SW 1271 (cell line): ENCODE data around the gene KDM2A.

Experiments used
- DNase-seq, 2 experiments: peaks; one replicate each; lab custom pipeline; 2025; lab: John Stamatoyannopoulos, UW

KDM2A gene

DNA sequence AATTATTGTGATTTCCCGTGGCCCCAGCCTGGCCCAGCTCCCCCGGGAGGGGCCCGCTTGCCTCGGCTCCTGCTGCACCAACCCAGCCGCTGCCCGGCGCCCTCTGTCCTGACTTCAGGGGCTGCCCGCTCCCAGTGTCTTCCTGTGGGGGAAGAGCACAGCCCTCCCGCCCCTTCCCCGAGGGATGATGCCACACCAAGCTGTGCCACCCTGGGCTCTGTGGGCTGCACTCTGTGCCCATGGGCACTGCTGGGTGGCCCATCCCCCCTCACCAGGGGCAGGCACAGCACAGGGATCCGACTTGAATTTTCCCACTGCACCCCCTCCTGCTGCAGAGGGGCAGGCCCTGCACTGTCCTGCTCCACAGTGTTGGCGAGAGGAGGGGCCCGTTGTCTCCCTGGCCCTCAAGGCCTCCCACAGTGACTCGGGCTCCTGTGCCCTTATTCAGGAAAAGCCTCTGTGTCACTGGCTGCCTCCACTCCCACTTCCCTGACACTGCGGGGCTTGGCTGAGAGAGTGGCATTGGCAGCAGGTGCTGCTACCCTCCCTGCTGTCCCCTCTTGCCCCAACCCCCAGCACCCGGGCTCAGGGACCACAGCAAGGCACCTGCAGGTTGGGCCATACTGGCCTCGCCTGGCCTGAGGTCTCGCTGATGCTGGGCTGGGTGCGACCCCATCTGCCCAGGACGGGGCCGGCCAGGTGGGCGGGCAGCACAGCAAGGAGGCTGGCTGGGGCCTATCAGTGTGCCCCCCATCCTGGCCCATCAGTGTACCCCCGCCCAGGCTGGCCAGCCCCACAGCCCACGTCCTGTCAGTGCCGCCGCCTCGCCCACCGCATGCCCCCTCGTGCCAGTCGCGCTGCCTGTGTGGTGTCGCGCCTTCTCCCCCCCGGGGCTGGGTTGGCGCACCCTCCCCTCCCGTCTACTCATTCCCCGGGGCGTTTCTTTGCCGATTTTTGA, 166.8 kb downstream of the KDM2A start:
- no peak for DNase-seq

DNA sequence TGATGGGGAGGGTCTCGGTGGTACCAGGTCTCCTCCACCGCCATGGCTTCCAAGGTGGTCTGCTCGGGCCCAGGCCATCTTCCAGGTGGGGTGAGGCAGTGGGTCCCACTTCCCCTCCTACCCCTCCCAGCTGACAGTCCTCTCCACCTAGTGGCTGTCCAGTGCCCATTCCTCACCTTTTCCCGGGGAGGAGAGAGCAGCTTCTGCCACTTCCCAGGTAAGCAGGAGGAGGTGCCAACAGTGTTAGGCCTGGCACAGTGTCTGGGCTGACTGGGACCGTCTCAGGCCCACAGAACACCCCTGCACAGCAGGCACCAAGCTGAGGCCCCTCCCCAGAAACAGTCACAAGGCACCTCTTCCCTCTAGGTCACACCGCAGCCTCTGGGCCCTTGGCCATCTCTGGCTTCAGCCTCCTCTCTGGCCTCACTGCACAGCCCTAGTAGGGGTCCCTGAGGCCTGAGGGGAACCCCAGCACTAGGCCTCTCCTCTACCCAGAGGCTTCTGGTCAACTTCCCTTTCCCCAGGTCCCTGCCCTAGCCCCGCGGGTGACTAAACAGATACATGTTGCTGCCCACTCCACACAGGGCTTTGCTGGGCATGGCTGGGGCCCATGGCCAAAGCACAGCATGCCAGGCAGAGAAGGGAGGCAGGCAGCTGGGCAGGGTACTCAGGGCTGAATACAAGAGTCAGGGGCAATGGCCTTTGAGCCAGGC, 167.7 kb downstream of the KDM2A start:
- no peak for DNase-seq

DNA sequence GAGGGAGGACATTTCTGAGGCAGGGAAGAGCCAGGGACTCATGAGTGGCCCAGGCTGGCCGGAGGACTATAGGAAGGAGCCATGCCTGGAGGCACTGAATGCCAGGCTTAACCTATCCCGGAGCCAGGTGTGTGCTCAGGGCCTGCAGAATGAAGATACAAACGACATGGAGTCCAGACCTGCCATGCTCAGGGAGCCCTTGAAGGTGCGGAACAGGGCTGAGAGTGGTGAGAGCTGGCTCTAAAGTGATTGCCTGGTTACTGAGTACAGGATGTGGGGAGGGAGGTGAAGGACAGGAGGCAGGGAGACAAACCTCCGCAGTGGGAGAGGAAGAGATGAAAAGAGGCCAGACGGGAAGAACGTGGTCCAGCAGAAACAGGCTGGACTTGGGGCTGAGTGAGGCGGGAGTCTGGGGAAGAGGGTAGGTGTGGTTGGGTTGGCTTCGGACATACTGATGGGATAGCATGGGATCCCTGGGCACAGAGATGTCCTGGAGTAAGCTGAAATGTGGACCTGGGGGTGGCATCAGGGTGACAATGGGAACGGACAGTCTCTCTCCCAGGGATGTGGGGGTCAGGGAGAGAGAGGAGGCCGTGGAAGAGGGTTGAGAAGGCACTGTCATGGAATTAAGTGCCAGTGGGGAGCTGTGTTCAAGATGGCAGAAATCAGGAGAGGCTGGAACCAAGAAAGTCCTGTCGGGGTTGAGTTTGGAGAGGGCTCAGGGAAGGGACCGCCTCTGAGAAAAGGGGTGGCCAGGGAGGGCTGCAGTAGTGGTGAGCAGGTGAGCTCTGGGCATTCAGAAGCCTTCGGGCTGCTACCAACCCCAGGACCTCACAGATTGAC, 168.5 kb downstream of the KDM2A start:
- DNase-seq: no peak

DNA sequence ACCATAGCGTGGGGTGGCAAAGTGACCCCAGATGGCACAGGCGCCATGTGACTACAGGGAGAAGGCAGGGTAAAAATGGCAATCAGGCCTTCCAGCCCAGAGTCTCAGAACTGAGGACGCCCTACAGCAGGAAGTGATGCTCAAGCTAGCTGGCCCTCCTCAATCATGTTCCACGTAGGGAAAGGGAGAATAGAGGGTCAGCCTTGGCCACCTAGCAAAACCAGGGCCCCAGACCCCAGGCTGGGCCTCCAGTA, 169.1 kb downstream of the KDM2A start:
- DNase-seq: no peak

DNA sequence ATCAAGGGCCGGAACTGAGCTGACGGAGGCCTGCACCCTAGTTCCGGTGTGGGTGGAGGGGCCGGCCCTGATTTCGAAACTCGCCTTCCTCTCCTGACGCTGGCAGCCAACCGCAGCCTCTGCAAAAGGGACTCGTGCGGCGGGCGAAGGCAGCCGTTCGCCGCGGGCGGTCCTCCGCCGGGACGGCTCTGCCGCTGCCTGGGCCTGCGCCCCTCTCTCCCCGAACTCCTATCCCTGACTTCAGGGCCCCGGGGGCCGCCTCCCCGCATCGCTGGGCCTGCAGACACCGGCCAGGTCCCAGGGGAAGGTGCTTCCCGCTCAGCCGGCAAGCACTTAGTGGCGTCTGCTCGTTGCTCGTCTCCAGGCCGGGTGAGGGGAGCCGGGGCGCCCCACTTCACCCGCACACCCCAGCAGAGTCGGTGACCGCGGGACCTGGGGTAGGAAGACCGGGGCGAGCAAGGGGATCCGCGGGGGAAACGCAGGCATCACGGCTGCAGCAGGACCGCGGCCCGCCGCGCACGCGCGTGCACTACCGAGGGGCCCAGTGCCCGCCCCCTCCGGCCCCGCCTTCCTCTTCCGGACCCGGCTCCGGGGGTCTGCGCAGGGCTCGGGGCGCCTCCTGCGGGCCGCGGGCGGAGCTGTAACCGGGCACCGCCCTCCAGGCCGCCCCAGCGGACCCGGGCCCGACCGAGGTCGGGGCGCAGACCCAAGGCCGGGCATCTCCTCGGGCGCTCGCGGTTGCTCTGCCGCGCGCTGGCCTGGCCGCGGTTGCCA, 169.6 kb downstream of the KDM2A start:
- peak; percentile 74 to 86 for DNase-seq

DNA sequence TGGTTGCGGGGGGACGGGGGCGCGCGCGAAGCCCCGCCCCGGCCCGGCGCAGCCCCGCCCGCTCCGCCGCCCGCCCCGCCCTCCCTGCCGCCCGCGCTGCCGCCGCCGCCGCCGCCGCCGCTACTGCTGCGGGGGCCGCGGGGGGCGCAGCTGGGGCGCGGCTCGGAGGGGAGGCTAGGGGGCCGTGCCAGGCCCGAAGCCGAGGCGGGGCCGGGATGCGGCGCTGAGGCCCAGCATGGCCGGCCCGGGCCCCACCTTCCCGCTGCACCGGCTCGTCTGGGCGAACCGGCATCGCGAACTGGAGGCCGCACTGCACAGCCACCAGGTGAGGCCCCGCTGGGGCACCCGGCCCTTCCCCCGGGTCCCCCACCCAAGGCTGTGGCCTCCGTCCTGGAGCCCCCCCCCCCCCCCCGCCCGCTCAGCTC, 170.2 kb downstream of the KDM2A start, which contains the start of gene ANKRD13D:
Gene ANKRD13D (plus strand): TSS at position 78 of the 425 bp plus-strand sequence. CDS start 158 bp downstream, at position 236.
- no peak for DNase-seq

DNA sequence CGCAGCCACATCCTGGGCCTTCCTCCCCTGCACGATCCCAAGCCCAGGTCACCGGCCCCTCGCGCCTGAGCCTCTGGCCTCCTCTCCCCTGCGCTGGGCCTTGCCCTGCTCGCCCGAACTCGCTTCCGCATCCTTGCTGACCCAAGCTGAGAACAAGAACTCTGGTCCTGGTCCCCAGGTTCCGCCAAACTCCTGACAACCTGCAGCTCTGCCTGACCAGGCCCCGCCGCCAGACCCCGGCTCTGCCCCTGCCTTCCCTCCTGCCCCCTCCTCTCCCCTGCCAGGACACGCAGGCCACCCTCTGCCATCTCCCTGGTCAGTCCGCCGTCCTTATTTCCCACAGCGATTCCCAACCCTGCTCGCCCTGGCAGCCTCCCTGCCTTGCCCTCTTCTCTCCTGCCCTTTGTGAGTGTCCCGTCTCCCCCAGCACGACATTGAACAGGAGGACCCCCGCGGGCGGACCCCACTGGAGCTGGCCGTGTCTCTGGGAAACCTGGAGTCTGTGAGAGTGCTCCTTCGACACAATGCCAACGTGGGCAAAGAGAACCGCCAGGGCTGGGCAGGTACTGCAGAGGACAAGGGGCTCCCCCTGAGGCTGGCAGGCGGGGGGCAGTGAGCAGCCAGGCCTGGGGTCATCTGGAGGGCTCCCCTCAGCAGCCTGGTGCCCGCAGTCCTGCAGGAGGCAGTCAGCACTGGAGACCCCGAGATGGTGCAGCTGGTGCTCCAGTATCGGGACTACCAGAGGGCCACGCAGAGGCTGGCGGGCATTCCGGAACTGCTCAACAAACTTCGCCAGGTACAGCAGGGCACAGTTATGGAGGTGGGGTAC, 170.8 kb downstream of the KDM2A start:
- DNase-seq: peak in 1 of 2 experiments; percentile 56

DNA sequence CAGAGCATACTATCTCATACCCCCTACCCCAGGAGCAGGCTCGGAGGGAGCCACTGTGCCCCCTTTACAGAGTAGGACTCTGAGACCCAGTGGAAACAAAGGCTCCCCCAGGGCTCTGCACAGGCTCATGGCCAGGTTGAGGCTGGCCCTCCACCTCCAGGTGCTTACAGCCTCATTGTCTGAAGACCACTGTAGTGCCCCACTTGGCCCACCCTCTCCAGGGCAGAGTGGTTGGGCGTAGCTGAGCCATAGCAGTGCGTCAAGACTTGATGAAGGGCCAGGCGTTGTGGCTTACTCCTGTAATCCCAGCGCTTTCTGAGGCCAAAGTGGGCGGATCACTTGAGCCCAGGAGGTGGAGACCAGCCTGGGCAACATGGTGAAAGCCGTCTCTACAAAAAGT, 171.7 kb downstream of the KDM2A start:
- no peak for DNase-seq

DNA sequence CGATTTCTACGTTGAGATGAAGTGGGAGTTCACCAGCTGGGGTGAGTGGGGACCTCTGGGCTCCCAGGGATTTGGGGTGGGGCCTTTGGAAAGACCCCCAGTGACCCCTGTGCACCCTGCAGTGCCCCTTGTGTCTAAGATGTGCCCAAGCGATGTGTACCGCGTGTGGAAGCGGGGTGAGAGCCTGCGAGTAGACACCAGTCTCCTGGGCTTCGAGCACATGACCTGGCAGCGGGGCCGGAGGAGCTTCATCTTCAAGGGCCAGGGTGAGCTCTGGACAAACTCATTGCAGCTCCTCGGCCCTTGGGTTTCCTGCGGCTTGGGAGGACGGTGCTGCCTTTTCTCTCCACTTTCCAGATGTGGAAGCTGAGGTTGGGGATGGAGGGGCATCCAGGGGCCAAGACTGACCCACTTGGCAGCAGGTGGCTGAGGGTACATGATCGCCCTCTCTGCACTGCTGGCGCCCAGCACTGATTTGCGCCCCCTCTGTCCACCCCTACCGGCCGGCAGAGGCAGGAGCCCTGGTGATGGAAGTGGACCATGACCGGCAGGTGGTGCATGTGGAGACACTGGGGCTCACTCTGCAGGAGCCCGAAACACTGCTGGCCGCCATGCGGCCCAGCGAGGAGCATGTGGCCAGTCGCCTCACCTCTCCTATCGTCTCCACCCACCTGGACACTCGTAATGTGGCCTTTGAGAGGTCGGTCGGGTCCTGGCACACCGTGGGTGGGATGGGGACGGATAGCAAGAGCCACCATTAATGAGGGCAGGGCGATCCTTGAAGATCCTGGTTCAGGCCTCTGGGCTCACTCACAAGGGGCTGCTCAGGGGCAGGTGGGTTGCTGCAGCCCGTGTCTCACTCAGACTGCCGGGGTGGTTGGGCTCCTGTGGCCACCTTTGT, 172.7 kb downstream of the KDM2A start:
- DNase-seq: no peak

DNA sequence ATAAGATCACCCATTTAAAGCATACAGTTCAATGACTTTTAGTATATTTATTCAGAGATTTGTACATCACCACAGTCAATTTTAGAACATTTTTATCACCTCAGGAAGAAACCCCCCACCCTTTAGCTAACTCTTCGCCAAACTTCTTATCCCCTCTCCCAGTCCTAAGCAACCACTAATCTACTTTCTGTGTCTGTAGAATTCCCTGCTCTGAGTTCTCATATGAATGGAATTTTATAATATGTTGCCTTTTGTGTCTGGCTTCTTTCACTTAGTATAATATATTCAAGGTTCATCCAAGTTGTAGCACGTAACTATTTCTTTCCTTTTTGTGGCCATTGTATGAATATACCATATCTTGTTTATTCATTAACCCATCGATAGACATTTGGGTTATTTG, 173.6 kb downstream of the KDM2A start:
- no peak for DNase-seq

DNA sequence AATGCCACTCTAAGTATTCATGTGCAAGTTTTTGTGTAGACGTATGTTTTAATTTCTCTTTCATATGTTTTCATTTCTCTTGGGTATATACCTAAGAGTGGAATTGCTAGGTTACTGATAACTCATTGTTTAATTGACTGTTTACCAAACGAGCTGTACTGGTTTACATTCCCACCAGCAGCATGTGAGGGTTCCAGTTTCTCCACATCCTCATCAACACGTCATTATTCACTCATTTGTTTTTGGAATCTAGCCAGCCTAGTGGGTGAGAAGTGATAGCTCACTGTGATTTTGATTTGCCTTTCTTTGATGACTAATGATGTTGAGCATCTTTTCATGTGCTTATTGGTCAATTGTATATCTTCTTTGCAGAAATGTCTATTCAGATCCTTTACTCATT, 174.0 kb downstream of the KDM2A start:
- DNase-seq: no peak

DNA sequence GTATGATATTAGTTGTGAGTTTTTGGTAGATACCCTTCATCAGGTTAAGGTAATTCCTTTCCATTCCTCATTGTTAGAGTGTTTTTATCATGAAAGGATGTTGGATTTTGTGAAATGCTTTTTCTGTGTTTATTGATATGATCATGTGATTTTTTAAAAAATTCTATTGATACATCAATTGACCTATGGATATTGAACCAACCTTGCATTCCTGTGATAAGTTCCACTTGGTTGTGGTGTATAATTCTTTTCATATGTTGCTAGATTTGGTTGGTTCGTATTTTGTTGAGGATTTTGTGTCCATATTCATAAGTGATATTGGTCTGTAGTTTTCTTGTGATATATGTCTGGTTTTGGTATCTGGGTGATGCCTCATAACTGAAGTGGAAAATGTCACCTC, 176.8 kb downstream of the KDM2A start:
- DNase-seq: no peak

DNA sequence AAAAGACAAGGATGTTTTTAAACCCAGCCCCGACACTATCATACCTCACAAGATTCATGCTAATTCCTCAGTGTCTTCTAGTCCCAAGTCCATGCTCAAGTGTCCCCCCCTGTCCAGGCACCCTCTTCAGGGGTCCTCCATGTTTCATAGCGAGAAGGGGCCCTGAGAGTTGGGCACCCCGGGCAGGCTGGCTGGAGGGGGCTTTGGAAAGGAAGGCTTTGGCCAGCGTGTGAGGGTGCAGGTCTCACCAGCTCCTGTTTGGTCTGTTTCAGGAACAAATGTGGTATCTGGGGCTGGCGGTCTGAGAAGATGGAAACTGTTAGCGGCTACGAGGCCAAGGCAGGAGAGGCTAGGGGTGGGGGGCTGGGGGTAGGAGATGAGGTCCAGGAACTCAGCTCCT, 179.7 kb downstream of the KDM2A start:
- no peak for DNase-seq

DNA sequence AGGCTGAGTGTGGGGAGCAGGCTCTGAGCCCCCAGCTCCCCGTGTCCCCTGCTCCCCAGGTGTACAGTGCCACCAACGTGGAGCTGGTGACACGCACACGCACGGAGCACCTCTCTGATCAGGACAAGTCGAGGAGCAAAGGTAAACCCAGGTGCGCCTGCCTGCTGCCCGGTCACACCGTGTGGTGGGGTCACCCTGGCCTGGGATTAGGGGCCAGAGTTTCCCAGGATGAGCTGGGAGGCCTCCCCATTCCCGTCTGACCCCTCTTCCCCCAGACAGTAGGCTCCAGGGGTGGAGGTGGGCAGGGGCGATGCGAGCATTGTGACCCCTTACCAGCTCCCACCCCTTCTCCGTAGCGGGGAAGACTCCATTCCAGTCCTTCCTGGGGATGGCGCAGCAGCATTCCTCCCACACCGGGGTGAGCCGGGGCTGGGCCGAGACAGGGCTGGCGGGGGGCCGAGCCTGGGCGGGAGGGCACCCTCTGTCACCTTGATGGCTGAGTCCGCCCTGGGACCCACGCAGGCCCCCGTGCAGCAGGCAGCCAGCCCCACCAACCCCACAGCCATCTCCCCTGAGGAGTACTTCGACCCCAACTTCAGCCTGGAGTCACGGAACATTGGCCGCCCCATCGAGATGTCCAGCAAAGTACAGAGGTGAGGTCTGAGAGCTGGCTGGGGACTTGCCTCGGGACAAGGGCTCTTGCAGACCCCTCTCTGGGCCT, 180.6 kb downstream of the KDM2A start:
- no peak for DNase-seq

DNA sequence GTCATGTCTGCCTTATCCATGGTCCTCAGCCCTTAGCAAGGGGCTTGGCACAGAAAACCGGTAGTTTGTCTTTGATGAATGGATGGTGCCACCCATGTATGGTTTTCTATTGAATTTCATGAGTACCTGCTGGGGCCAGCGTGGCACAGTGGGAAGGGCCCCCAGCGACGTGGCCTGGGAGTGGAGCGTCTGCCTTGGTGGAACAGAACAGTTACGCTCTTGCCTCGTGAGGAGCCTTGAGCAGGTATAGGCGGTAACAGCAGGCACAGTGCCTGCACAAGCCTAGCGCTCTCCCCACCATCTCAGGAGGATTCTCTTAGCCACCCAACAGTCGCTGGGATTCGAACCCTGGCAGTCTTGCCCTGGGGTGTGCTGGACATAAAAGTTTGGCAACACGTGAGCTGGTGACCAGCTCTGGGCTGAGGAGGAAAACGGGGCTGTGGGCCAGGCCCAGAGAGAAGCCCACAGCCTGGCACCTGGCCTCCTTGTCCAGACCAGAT, 181.2 kb downstream of the KDM2A start:
- no peak for DNase-seq

DNA sequence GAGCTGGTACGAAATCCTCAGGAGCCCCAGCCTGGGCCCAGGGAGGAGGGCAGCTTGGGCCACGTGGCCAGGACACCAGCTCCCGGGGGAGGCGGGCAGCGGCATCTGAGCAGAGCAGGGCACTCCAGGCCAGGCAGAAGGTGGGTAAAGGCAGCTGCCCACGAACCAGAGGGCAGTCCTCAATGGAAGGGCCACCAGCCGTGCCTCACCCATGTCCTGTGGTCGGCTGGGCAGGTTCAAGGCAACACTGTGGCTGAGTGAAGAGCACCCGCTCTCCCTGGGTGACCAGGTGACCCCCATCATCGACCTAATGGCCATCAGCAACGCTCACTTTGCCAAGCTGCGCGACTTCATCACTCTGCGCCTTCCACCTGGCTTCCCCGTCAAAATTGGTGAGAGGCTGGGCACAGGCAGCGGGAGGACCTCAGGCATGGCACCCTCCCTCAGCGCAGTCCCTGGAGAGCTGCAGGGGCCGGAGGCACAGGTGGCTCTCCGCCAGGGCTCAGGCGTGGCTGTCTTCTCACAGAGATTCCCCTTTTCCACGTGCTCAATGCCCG, 181.8 kb downstream of the KDM2A start:
- no peak for DNase-seq

DNA sequence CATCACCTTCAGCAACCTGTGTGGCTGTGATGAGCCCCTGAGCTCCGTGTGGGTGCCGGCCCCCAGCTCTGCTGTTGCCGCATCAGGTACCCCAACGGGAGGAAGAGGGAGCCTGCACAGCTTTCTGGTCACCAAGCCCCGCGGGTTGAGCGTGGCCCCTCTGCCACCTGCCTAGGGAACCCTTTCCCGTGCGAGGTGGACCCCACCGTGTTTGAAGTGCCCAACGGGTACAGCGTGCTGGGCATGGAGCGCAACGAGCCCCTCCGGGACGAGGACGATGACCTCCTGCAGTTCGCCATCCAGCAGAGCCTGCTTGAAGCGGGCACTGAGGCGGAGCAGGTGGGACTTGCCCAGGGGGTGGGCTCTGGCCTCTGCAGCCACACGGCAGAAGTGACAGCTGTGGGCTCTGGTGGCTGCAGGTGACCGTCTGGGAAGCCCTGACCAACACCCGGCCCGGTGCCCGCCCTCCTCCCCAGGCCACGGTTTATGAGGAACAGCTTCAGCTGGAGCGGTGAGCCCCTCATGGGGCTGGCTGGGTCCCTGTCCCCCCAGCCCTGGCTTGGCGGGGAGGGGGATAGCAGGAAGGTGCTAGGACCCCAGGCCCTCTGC, 182.4 kb downstream of the KDM2A start:
- DNase-seq: no peak

DNA sequence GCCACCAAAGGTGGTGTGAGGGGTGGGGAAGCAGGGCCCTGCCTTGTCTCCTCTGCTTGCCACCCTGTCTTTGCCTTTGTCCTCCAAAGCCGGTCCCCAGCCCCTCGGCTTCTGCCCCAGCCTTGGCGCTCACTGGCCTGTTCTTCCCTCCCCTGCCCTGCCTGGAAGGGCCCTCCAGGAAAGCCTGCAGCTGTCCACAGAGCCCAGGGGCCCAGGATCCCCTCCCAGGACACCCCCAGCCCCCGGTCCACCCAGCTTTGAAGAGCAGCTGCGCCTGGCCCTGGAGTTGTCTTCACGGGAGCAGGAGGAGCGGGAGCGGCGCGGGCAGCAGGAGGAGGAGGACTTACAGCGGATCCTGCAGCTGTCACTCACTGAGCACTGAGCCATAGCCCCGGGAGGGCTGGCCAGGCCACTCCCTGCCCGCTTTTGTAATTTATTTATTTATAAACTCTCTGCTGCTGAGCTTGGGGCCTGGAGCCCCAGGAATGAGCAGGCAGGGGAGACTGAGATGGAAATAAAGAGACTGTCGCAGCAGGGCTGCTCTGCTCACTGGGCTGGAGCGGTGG, 183.0 kb downstream of the KDM2A start:
- DNase-seq: no peak
